ENCODE data around the gene INSRR.

GRCh38 chr1:156897078-156897825 is 38.3 kb upstream of the INSRR start:
- no peak for TF ChIP-seq CTCF (IDR thresholded peaks at IDR 0.05)
- TF ChIP-seq POLR2A (IDR thresholded peaks at IDR 0.05), result no peak
